Smooth muscle cell (in vitro differentiated cells): ENCODE data around the gene GAK. TPM values are rescaled to one million over a fixed set of nuclear protein-coding genes. Genes with fewer than 3 reads are reported as not detected.

ENCODE experiments used
- DNase-seq: peaks from one replicate; lab custom pipeline; 2025; ENCODE audit not compliant: unreplicated experiment; lab: John Stamatoyannopoulos, UW
- H2AFZ ChIP-seq: fragments of 200-600 bp; sonication (generic); 2 replicates; pipeline ENCODE4 v1.6.0; 2016; ENCODE audit warnings: antibody characterized with exemption, low read depth, mild to moderate bottlenecking
- H3F3A ChIP-seq: fragments of 200-600 bp; sonication (generic); 2 replicates; pipeline ENCODE4 v1.6.0; 2017; ENCODE audit warnings: antibody characterized with exemption, low read depth
- H3K27ac ChIP-seq: fragments of 200-600 bp; sonication (generic); 2 replicates; pipeline ENCODE4 v1.5.1; 2016; ENCODE audit warnings: low read depth, mild to moderate bottlenecking
- H3K27me3 ChIP-seq: fragments of 200-600 bp; sonication (generic); 2 replicates; pipeline ENCODE4 v1.6.1; 2016; ENCODE audit warnings: low read depth, mild to moderate bottlenecking
- H3K36me3 ChIP-seq: fragments of 200-600 bp; sonication (generic); 2 replicates; pipeline ENCODE4 v1.5.1; 2016; ENCODE audit warnings: low read depth
- H3K4me1 ChIP-seq: fragments of 200-600 bp; sonication (generic); 2 replicates; pipeline ENCODE4 v1.5.1; 2016; ENCODE audit warnings: low read depth
- H3K4me2 ChIP-seq: fragments of 200-600 bp; sonication (generic); 2 replicates; pipeline ENCODE4 v1.6.0; 2016; ENCODE audit warnings: mild to moderate bottlenecking
- H3K4me3 ChIP-seq: fragments of 200-600 bp; sonication (generic); 2 replicates; pipeline ENCODE4 v1.5.1; 2016; ENCODE audit warnings: mild to moderate bottlenecking
- H3K79me2 ChIP-seq: fragments of 200-600 bp; sonication (generic); 2 replicates; pipeline ENCODE4 v1.6.0; 2016; ENCODE audit warnings: low read depth, mild to moderate bottlenecking
- H3K9ac ChIP-seq: fragments of 200-600 bp; sonication (generic); 2 replicates; pipeline ENCODE4 v1.6.0; 2016; ENCODE audit warnings: low read depth
- H3K9me3 ChIP-seq: fragments of 200-600 bp; sonication (generic); replicated peaks from 2 replicates; pipeline ENCODE4 v1.5.1; 2016; ENCODE audit warnings: low read depth
- H4K20me1 ChIP-seq: fragments of 200-600 bp; sonication (generic); 2 replicates; pipeline ENCODE4 v1.6.0; 2016; ENCODE audit warnings: low read depth
- WGBS: methylation state at CpG from one replicate; pipeline ENCODE4 v1.1.7; 2016; ENCODE audit warnings: low lambda C conversion rate; 5-methylcytosine and 5-hydroxymethylcytosine counted together
- polyA plus RNA-seq: library from polyadenylated mRNA; unstranded; fragments of >200 nt; fragmentation: Nextera tagmentation; extraction: Ambion mirVana; gene quantifications from 2 replicates; pipeline ENCODE4 v1.2.1, GENCODE V29; 2016
- total RNA-seq: library from RNA; depleted of rRNA; stranded (reverse); fragments of >200 nt; gene quantifications from 2 replicates; pipeline ENCODE4 v1.2.3, GENCODE V29; 2014
- TF ChIP-seq, protein P1 (sequence below): fragments of 200-600 bp; sonication (generic); IDR thresholded peaks from 2 replicates; pipeline ENCODE4 v1.5.1; 2017; ENCODE audit warnings: borderline replicate concordance, mild to moderate bottlenecking, antibody characterized with exemption; ENCODE audit not compliant: insufficient read depth, poor library complexity, severe bottlenecking

The GAK gene
- total and polyA plus RNA-seq, 2 experiments from 2014 or later: 56.2 to 85.4 TPM

- no peaks in the 10 kb centered on the region for H3F3A ChIP-seq
- no peak overlapping the region for H3K27ac ChIP-seq
- H3K4me3 ChIP-seq: no peak overlapping the region
- DNase-seq: no peak
- H3K27me3 ChIP-seq: no peaks in the 10 kb centered on the region
- H3K9ac ChIP-seq: no peak overlapping the region
- no peaks in the 10 kb centered on the region for H3K9me3 ChIP-seq
- H3K79me2 ChIP-seq: no peaks in the 10 kb centered on the region
- no peaks in the 10 kb centered on the region for H4K20me1 ChIP-seq
- no peak overlapping the region for H2AFZ ChIP-seq
- no peak overlapping the region for H3K4me2 ChIP-seq
- TF ChIP-seq, protein P1, sequence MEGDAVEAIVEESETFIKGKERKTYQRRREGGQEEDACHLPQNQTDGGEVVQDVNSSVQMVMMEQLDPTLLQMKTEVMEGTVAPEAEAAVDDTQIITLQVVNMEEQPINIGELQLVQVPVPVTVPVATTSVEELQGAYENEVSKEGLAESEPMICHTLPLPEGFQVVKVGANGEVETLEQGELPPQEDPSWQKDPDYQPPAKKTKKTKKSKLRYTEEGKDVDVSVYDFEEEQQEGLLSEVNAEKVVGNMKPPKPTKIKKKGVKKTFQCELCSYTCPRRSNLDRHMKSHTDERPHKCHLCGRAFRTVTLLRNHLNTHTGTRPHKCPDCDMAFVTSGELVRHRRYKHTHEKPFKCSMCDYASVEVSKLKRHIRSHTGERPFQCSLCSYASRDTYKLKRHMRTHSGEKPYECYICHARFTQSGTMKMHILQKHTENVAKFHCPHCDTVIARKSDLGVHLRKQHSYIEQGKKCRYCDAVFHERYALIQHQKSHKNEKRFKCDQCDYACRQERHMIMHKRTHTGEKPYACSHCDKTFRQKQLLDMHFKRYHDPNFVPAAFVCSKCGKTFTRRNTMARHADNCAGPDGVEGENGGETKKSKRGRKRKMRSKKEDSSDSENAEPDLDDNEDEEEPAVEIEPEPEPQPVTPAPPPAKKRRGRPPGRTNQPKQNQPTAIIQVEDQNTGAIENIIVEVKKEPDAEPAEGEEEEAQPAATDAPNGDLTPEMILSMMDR: no peak
- 98% methylated on average over 41 of the region's 43 CpGs for WGBS
- no peaks in the 10 kb centered on the region for H3K36me3 ChIP-seq
- H3K4me1 ChIP-seq: no peaks in the 10 kb centered on the region
These were observed 59.7 kb downstream of the GAK start for GRCh38 chr4:872241-872981.

- no peaks in the 10 kb centered on the region for H3K79me2 ChIP-seq
- no peaks in the 10 kb centered on the region for H3K36me3 ChIP-seq
- no peak overlapping the region for H3K4me2 ChIP-seq
- WGBS: 90% methylated on average over 8 of the region's 9 CpGs
- no peak overlapping the region for H2AFZ ChIP-seq
- no peaks in the 10 kb centered on the region for H3F3A ChIP-seq
- no peak for DNase-seq
- no peak overlapping the region for H3K4me3 ChIP-seq
- TF ChIP-seq, protein P1: no peak
- no peak overlapping the region for H3K9ac ChIP-seq
- no peaks in the 10 kb centered on the region for H3K27me3 ChIP-seq
- no peaks in the 10 kb centered on the region for H4K20me1 ChIP-seq
- H3K9me3 ChIP-seq: no peaks in the 10 kb centered on the region
- no peaks in the 10 kb centered on the region for H3K4me1 ChIP-seq
- no peak overlapping the region for H3K27ac ChIP-seq
These were observed 60.6 kb downstream of the GAK start for GRCh38 chr4:871484-871883.

DNA sequence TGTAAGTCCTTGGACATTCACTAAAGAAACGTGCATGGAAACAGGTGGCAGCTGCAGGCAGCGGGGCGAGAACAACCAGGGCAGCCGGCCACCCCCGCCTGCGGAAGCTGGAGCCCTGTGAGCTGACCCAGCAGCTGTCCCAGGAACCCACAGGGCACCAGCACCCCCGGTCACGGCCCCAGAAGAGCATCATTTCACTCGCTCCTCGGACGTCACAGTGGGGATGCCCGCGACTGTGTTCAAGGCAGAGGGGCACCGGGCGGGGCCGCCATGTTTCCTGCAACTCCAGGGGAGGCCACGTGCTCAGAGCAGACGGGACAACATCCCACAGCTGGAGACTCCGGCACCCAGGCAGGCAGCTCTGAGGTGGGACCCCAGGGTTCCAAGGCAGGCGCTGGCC is 61.2 kb downstream of the GAK start:
- Histone ChIP-seq H3K36me3 (no peaks in the 10 kb centered on the region), H3K9ac (no peak overlapping the region), H4K20me1 (no peaks in the 10 kb centered on the region), H3K79me2 (no peaks in the 10 kb centered on the region), H2AFZ (no peak overlapping the region), H3K4me2 (no peak overlapping the region), H3K9me3 (no peaks in the 10 kb centered on the region), H3F3A (no peaks in the 10 kb centered on the region), H3K4me1 (no peaks in the 10 kb centered on the region), H3K27ac (no peak overlapping the region), H3K4me3 (no peak overlapping the region), H3K27me3 (no peaks in the 10 kb centered on the region)
- WGBS: 98% methylated on average over 20 of the region's 20 CpGs
- TF ChIP-seq, protein P1: no peak
- DNase-seq: no peak

GRCh38 chr4:869776-870175 is 62.3 kb downstream of the GAK start:
- H2AFZ ChIP-seq: no peak overlapping the region
- TF ChIP-seq, protein P1: no peak
- H3K4me3 ChIP-seq: no peak overlapping the region
- H3K9ac ChIP-seq: no peak overlapping the region
- H3K79me2 ChIP-seq: no peaks in the 10 kb centered on the region
- DNase-seq: no peak
- H3K27ac ChIP-seq: no peak overlapping the region
- WGBS: 98% methylated on average over 15 of the region's 15 CpGs
- H3K36me3 ChIP-seq: no peaks in the 10 kb centered on the region
- no peak overlapping the region for H3K4me2 ChIP-seq
- no peaks in the 10 kb centered on the region for H3K9me3 ChIP-seq
- no peaks in the 10 kb centered on the region for H3K4me1 ChIP-seq
- H3F3A ChIP-seq: no peaks in the 10 kb centered on the region
- H3K27me3 ChIP-seq: no peaks in the 10 kb centered on the region
- no peaks in the 10 kb centered on the region for H4K20me1 ChIP-seq
